ENCODE measurements around the gene HENMT1.

GRCh38 chr1:108617724-108618056, 43.2 kb downstream of the HENMT1 start:
- TF ChIP-seq CTCF (IDR thresholded peaks at IDR 0.05) (no peak), ZFX (IDR thresholded peaks at IDR 0.05; ENCODE audit: borderline replicate concordance) (no peak)

Data from 22Rv1 (cell line).